ENCODE measurements around the gene EXOSC3.
"Not testable (repeated sequence)": the region's sequence is repeated elsewhere in the genome, so short reads cannot be mapped to it uniquely, and the experiment has no call there.

The EXOSC3 gene

DNA sequence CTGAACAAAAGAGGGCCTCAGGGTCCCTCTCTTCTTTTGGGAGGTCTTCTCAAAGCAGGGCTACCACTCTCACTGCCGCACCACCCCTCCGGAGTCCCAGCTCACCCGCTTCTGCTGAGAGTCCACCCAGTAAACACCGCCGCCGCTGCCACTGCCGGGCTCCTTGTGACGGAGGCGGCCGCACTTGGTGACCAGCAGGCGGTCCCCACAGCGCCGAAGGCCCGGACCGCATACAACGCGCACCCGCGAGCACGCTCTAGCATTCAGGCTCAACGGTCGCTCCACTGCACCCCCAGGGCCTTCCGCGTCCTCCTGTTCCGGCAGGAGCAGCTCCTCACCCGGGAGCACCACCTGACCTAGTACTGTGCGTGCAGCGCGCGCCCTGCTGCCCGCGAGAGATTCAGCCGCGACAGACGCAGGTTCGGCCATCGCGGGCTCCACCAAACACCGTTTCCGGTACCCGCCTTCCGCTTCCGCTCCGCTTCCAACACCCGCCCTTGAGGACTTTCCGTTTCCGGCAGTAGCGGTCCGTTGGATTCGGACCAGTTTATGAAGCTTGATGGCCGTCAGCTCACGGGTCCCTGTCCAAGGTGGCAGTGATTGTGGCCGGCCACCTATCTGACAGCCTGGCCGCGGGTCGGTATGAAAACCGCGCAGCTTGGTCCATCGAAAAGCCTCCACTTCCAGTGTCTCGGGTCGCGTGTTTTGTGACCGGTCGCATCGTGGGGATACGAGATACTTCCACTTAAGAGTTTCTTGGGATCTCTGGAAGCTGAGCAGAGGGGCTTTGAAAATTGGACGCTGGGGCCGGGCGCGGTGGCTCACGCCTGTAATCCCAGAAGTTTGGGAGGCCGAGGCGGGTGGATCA is at the start of gene EXOSC3:
TSS of gene EXOSC3 (minus strand) at position 449 of the 868 bp plus-strand sequence. CDS start at position 429, 20 bp downstream.
- peak; percentile 81 for DNase-seq

- no peak for DNase-seq
Observed at GRCh38 chr9:37827483-37828165, 42.8 kb upstream of the EXOSC3 start.

DNA sequence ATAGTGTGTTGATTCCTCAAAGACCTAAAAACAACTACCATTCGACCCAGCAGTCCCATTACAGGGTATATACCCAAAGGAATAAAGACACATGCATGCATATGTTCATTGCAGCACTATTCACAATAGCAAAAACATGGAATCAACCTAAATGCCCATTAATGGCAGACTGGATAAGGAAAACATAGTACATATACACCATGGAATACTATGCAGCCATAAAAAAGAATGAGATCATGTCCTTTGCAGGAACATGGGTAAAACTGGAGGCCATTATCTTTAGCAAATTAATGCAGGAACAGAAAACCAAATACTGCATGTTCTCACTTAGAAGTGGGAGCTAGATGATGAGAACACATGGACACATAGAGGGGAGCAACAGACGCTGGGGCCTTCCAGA is 40.3 kb upstream of the EXOSC3 start:
- not testable (repeated sequence) for DNase-seq

GRCh38 chr9:37820142-37820541 is 35.3 kb upstream of the EXOSC3 start:
- DNase-seq = no peak

- no peak for DNase-seq
Observed at GRCh38 chr9:37818849-37819248, 34.0 kb upstream of the EXOSC3 start.

- no peak for DNase-seq
Observed at GRCh38 chr9:37812773-37813379, 28.0 kb upstream of the EXOSC3 start.

DNA sequence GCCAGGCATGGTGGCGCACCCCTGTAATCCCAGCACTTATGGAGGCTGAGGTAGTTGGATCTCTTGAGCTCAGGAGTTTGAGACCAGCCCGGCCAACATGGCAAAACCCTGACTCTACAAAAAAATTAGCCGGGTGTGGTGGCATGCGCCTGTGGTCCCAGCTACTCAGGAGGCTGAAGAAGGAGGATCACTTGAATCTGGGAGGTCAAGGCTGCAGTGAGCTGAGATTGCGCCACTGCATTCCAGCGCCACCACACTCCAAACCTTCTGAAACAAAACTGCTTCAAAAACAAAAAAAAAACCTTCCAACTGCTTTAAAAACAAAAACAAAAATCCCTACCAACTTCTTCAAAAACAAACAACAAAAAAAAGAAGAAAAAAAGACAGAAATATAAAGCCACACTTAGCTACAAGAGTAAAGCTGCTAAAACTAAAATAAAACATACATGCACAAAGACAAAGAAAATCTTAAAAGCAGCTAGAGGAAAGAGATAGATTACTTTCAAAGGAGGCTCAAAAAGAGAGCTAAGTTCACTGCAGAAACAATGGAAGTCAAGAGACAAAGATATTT is 27.1 kb upstream of the EXOSC3 start:
- DNase-seq = no peak

DNA sequence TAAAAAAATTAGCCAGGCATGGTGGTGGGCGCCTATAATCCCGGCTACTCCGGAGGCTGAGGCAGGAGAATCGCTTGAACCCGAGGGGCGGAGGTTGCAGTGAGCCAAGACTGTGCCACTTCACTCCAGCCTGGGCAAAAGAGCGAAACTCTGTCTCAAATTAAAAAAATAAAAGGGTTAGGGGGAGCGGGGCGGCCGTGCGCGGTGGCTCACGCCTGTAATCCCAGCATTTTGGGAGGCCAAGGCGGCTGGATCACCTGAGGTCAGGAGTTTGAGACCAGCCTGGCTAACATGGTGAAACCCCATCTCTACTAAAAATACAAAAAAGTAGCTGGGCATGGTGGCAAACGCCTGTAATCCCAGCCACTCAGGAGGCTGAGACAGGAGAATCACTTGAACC is 24.8 kb upstream of the EXOSC3 start:
- not testable (repeated sequence) for DNase-seq

- no peak for DNase-seq
Observed at GRCh38 chr9:37806271-37806670, 21.4 kb upstream of the EXOSC3 start.

DNA sequence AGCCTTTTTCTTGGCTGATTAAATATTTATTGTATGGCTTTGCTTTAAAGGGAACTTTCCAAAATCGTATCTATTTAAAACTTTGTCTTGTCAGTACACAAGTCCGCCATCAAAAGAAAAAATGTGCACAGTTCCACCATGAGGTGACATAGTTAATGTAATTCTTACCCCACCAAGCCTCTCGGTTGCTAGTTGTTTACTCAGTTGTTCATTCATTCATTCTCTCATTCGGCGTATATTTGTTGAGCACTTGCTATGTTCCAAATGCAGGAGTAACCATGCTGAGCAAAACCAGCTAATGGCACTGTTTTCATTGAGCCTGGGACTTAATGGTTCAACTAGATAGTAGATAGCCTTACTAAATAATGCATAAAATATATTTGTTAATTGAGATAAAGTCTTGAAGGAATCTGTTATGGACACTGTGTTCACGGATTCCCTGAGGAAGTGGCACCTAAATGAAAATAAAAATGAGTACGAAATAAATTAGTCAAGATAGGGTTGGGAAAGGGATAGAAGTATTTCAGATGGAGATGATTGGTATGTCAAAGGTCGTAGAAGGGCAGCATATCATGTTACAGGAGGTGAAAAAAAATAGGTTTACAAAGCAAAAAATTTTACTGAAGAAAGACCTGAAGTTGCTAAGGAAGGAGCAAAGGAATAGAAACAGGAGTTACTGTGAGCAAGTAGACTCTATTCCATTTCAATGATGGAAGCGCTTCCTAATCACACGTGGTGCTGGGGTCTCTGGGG is 17.3 kb upstream of the EXOSC3 start:
- DNase-seq = no peak

- DNase-seq = no peak
Observed at GRCh38 chr9:37801287-37801850, 16.5 kb upstream of the EXOSC3 start.

GRCh38 chr9:37800631-37801286 is 15.9 kb upstream of the EXOSC3 start, which contains the start of gene DCAF10:
Gene DCAF10 (plus strand): TSS chr9:37800797. CDS start chr9:37800867, 70 bp downstream.
- DNase-seq = peak; percentile 82

DNA sequence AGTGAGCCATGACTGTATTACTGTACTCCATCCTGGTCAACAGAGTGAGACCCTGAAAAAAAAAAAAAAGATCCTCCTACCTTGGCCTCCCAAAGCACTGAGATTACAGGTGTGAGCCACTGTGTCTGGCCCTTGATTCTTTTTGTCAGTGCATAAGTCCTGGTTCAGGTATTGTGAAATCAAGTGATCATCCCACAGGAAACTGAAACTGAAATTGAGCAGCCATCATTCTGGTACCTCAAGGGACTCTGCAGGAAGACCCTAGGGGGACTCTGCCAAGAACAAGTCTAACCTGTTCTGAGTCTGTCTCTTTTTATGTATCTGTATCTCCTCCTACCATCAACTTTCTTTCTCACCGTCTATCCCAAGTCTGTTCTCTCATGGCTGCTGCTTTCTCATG is 13.8 kb upstream of the EXOSC3 start:
- no peak for DNase-seq

GRCh38 chr9:37796232-37796631 is 11.4 kb upstream of the EXOSC3 start:
- DNase-seq = no peak

- no peak for DNase-seq
Observed at GRCh38 chr9:37792122-37792521, 7.3 kb upstream of the EXOSC3 start.

GRCh38 chr9:37790096-37790495 is 5.2 kb upstream of the EXOSC3 start:
- no peak for DNase-seq

GRCh38 chr9:37788332-37788731 is 3.5 kb upstream of the EXOSC3 start:
- no peak for DNase-seq

DNA sequence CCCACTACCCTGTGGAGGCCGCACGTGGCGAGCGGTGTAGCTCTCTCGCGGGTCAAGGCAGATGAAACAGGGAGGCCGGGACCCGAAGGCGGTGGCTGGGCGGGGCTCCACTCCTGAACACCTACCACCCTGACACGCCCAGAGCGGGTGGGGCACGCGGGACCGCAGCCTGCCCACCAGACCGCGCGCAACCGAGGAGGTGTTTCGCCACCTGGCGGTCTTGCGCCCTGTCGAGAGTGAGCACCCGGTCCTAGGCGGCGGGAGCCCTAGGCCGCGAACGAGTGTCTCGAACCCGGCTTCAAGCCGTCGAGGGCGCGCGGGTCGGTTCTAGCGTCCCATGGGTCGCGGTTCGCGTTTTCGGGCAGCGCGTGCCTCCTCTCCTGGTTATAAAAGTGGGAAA is 2.2 kb upstream of the EXOSC3 start:
- DNase-seq = no peak

GRCh38 chr9:37784291-37784615 is 611 bp downstream of the EXOSC3 start:
- DNase-seq = no peak

- DNase-seq = no peak
Observed at GRCh38 chr9:37778534-37778933, 6.3 kb downstream of the EXOSC3 start.

DNA sequence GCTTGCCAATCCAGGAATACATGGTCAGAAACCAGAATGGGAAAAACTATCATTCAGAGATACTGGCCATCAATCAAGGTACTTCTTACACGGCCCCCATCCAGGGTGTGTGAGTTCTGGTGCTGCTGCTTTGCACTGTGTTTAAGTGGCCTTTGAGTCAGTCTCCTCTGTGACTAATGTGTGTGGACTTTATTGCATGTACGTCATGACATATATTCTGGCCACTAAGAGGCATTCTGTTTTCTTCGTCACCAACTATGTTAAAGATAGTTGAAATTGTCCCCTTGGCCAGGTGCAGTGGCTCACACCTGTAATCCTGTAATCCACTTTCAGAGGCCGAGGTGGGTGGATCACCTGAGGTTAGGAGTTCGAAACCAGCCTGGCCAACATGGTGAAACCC is 8.5 kb downstream of the EXOSC3 start:
- DNase-seq = no peak

All from NCI-H526 treated with DMSO at 0.1 percent for 48 hours (cell line).